Measurements from ENCODE around the gene ITGB5.

ITGB5 gene

GRCh38 chr3:124730129-124730940 lies 156.8 kb downstream of the ITGB5 start, which contains the start of gene UMPS:
TSS of gene UMPS (plus strand) at chr3:124730452. CDS start at chr3:124730472, 20 bp downstream.
- no peak for TF ChIP-seq CTCF (IDR thresholded peaks at IDR 0.05; ENCODE audit: low read depth, low read length, missing control alignments)
- DNase-seq (ENCODE audit: low read depth), result peak; percentile 22
- in situ Hi-C loops (cut with HindIII; ENCODE audit: low sequenced_read_pairs), result no loop called here
- peak within 1 kb of the TSS; percentile 83 for H3K4me3 ChIP-seq (ENCODE audit: low read depth, low read length)

- no peak overlapping the region for H3K4me3 ChIP-seq (ENCODE audit: low read depth, low read length)
- in situ Hi-C loops (cut with HindIII; ENCODE audit: low sequenced_read_pairs), result no loop called here
- no peak for DNase-seq (ENCODE audit: low read depth)
- no peak for TF ChIP-seq CTCF (IDR thresholded peaks at IDR 0.05; ENCODE audit: low read depth, low read length, missing control alignments)
Measured at GRCh38 chr3:124722589-124722988, 164.6 kb downstream of the ITGB5 start.

GRCh38 chr3:124714223-124714853 lies 172.8 kb downstream of the ITGB5 start:
- no peak for DNase-seq (ENCODE audit: low read depth)
- no peak overlapping the region for H3K4me3 ChIP-seq (ENCODE audit: low read depth, low read length)
- no peak for TF ChIP-seq CTCF (IDR thresholded peaks at IDR 0.05; ENCODE audit: low read depth, low read length, missing control alignments)
- in situ Hi-C loops (cut with HindIII; ENCODE audit: low sequenced_read_pairs), result no loop called here
